ENCODE data around the gene PATJ.

GRCh38 chr1:62207187-62207586 is 464.9 kb downstream of the PATJ start:
- TF ChIP-seq POLR2A (IDR thresholded peaks at IDR 0.05) (no peak), CTCF (IDR thresholded peaks at IDR 0.05) (no peak)
